IMR-90 (cell line): ENCODE data around the gene BFSP1. TPM values are rescaled to one million over a fixed set of nuclear protein-coding genes. Genes with fewer than 3 reads are reported as not detected.

ENCODE experiments used
- ATAC-seq: fragments of 200-7000 bp; cut with Tn5 transposase; 2 replicates; pipeline ENCODE4 v1.9.1; 2020; ENCODE audit warnings: low read depth, mild to moderate bottlenecking, moderate library complexity
- BruUV-seq: library from RNA; stranded (reverse); fragments of 400-500 nt; replicated peaks from 2 replicates; lab custom pipeline; 2021; lab: Mats Ljungman, UMichigan
- CTCF ChIA-PET: fragments of 300-600 bp; formaldehyde crosslinking; extraction: SDS; loops from one replicate; lab custom pipeline; 2021; ENCODE audit warnings: antibody characterized with exemption; lab: Yijun Ruan, JAX
- POLR2A ChIA-PET: fragments of 300-600 bp; sonication (Branson Sonifier 250); formaldehyde crosslinking; loops from one replicate; lab custom pipeline; 2022; ENCODE audit warnings: antibody characterized with exemption; ENCODE audit not compliant: unreplicated experiment; lab: Charles Lee
- DNase-seq: peaks from one replicate; pipeline ENCODE4 v3.0.0; 2013
- H2AFZ ChIP-seq: replicated peaks from 2 replicates; pipeline ENCODE3; 2013; ENCODE audit warnings: low read length, mild to moderate bottlenecking; ENCODE audit not compliant: poor library complexity
- H2AK5ac ChIP-seq: 2 replicates; pipeline ENCODE4 v1.6.1; 2013; ENCODE audit warnings: low read depth, low read length, inconsistent platforms
- H2AK9ac ChIP-seq: replicated peaks from 2 replicates; pipeline ENCODE3; 2013; ENCODE audit warnings: mild to moderate bottlenecking, low read depth, low read length, moderate library complexity; ENCODE audit not compliant: poor library complexity
- H2BK120ac ChIP-seq: 2 replicates; pipeline ENCODE4 v1.6.1; 2013; ENCODE audit warnings: low read depth, low read length, inconsistent platforms
- H2BK15ac ChIP-seq: 3 replicates; pipeline ENCODE4 v1.6.1; 2013; ENCODE audit warnings: low read depth, low read length, inconsistent platforms
- H2BK20ac ChIP-seq: 2 replicates; pipeline ENCODE4 v1.6.1; 2013; ENCODE audit warnings: low read depth, mild to moderate bottlenecking, inconsistent platforms, low read length, moderate library complexity
- H2BK5ac ChIP-seq: 2 replicates; pipeline ENCODE4 v1.6.1; 2013; ENCODE audit warnings: mild to moderate bottlenecking, low read depth, low read length, inconsistent platforms; ENCODE audit not compliant: poor library complexity, severe bottlenecking
- H3K14ac ChIP-seq: replicated peaks from 2 replicates; pipeline ENCODE4 v1.6.1; 2013; ENCODE audit warnings: low read depth, low read length, inconsistent platforms
- H3K18ac ChIP-seq: 2 replicates; pipeline ENCODE4 v1.6.1; 2013; ENCODE audit warnings: low read depth, low read length, control low read depth
- H3K23ac ChIP-seq: 2 replicates; pipeline ENCODE4 v1.6.1; 2013; ENCODE audit warnings: low read depth, low read length, inconsistent platforms
- H3K27ac ChIP-seq: 2 replicates; pipeline ENCODE4 v1.5.1; 2013; ENCODE audit warnings: mild to moderate bottlenecking, control low read depth, low read length; ENCODE audit not compliant: insufficient read depth
- H3K27me3 ChIP-seq: 2 replicates; pipeline ENCODE4 v1.6.1; 2013; ENCODE audit warnings: low read length; ENCODE audit not compliant: control insufficient read depth, insufficient read depth
- H3K36me3 ChIP-seq: 2 replicates; pipeline ENCODE4 v1.6.1; 2013; ENCODE audit warnings: low read length, mixed read lengths; ENCODE audit not compliant: control insufficient read depth, insufficient read depth
- H3K4ac ChIP-seq: 2 replicates; pipeline ENCODE4 v1.6.1; 2013; ENCODE audit warnings: low read depth, low read length, inconsistent platforms
- H3K4me1 ChIP-seq: 2 replicates; pipeline ENCODE4 v1.6.1; 2013; ENCODE audit warnings: low read length, mixed read lengths; ENCODE audit not compliant: control insufficient read depth, insufficient read depth
- H3K4me2 ChIP-seq: 2 replicates; pipeline ENCODE4 v1.6.1; 2013; ENCODE audit warnings: low read depth, mild to moderate bottlenecking, control low read depth, low read length, moderate library complexity
- H3K4me3 ChIP-seq: 2 replicates; pipeline ENCODE4 v1.5.1; 2013; ENCODE audit warnings: low read depth, mild to moderate bottlenecking, control low read depth, low read length, moderate library complexity; ENCODE audit not compliant: insufficient read depth
- H3K56ac ChIP-seq: 2 replicates; pipeline ENCODE4 v1.6.1; 2013; ENCODE audit warnings: low read length, inconsistent platforms; ENCODE audit not compliant: insufficient read depth; ENCODE audit errors: extremely low read depth
- H3K79me1 ChIP-seq, 2 experiments: 2 replicates each; pipeline ENCODE4 v1.6.1; 2013; ENCODE audit warnings: low read length in 2 of 2, inconsistent platforms in 1 of 2, low read depth in 1 of 2
- H3K9ac ChIP-seq: 2 replicates; pipeline ENCODE4 v1.6.1; 2013; ENCODE audit warnings: low read depth, low read length, control low read depth
- H3K9me1 ChIP-seq: 2 replicates; pipeline ENCODE4 v1.6.1; 2013; ENCODE audit warnings: low read length, inconsistent platforms; ENCODE audit not compliant: insufficient read depth
- H3K9me3 ChIP-seq: 2 replicates; pipeline ENCODE4 v1.6.1; 2013; ENCODE audit warnings: low read length; ENCODE audit not compliant: control insufficient read depth, insufficient read depth
- H4K20me1 ChIP-seq: 2 replicates; pipeline ENCODE4 v1.6.1; 2013; ENCODE audit warnings: low read length, inconsistent platforms; ENCODE audit not compliant: insufficient read depth
- H4K5ac ChIP-seq: 2 replicates; pipeline ENCODE4 v1.6.1; 2013; ENCODE audit warnings: mild to moderate bottlenecking, low read depth, low read length, control low read depth
- H4K8ac ChIP-seq, 2 experiments: 2 replicates each; pipeline ENCODE4 v1.6.1; 2013; ENCODE audit warnings: low read depth in 2 of 2, low read length in 2 of 2, control low read depth in 1 of 2, inconsistent platforms in 1 of 2
- H4K91ac ChIP-seq: 2 replicates; pipeline ENCODE4 v1.6.1; 2013; ENCODE audit warnings: low read depth, low read length, inconsistent platforms; ENCODE audit not compliant: insufficient read depth
- CEBPB ChIP-seq: IDR thresholded peaks from 2 replicates; pipeline ENCODE4 v1.6.1; 2012; ENCODE audit warnings: low read depth, low read length, improper control_type of control experiment
- CTCF ChIP-seq: conservative IDR thresholded peaks from 2 replicates; pipeline ENCODE4 v1.5.1; 2012; ENCODE audit warnings: mild to moderate bottlenecking, low read depth, low read length, improper control_type of control experiment
- NFE2L2 ChIP-seq: fragments of 150-350 bp; IDR thresholded peaks from 2 replicates; pipeline ENCODE4 v1.6.1; 2016; ENCODE audit warnings: low read depth, mild to moderate bottlenecking, low read length
- POLR2A ChIP-seq: IDR thresholded peaks from 2 replicates; pipeline ENCODE4 v1.6.1; 2012; ENCODE audit warnings: mild to moderate bottlenecking, low read depth, low read length
- SMC3 ChIP-seq: fragments of 150-350 bp; IDR thresholded peaks from 2 replicates; pipeline ENCODE4 v1.6.1; 2016; ENCODE audit warnings: low read depth, mild to moderate bottlenecking, antibody characterized with exemption, low read length, moderate library complexity
- WGBS, 2 experiments: methylation state at CpG; one replicate each; pipeline versions ENCODE4 v1.1.5 to v1.1.7; 2013; ENCODE audit warnings: missing lambda C conversion rate in 2 of 2; ENCODE audit not compliant: insufficient read length in 1 of 2; ENCODE audit errors: extremely low coverage in 2 of 2; 5-methylcytosine and 5-hydroxymethylcytosine counted together
- dilution Hi-C: fragments of 300-500 bp; cut with HindIII; formaldehyde crosslinking; loops from one replicate; pipeline ENCODE4 v1.14.3; 2018; ENCODE audit warnings: low sequenced_read_pairs; ENCODE audit not compliant: unreplicated experiment
- in situ Hi-C: fragments of 300-500 bp; cut with MboI; formaldehyde crosslinking; loops from 3 replicates; pipeline ENCODE4 v1.14.3; 2019; ENCODE audit warnings: low sequenced_read_pairs, inconsistent platforms, mixed read lengths
- intact Hi-C: fragments of 100-400 bp; cut with micrococcal nuclease; formaldehyde crosslinking; loops from 2 replicates; pipeline ENCODE4 v1.10.0; 2022
- polyA plus RNA-seq, 3 experiments: library from polyadenylated mRNA; depleted of rRNA; stranded (reverse); fragments of >200 nt; gene quantifications; 2 replicates each; pipeline ENCODE4 v1.2.3, GENCODE V29; 2012; ENCODE audit warnings: low replicate concordance in 1 of 3
- total RNA-seq: library from RNA; depleted of rRNA; stranded (reverse); fragments of >200 nt; gene quantifications from 2 replicates; pipeline ENCODE4 v1.2.3, GENCODE V29; 2012

The BFSP1 gene
- total and polyA plus RNA-seq, 2 of the 4 experiments (the other 2 are of a cell fraction), result 1.1 to 2.0 TPM

GRCh38 chr20:17470973-17471372, 60.2 kb downstream of the BFSP1 start:
- H3K4me2 ChIP-seq, result no peak overlapping the region
- no peak overlapping the region for H3K23ac ChIP-seq
- no peak overlapping the region for H2BK5ac ChIP-seq
- no peak for DNase-seq
- dilution Hi-C loops, result no loop called here
- no peak overlapping the region for H2AK9ac ChIP-seq
- ATAC-seq, result no peak
- no peak overlapping the region for H2BK120ac ChIP-seq
- no peak overlapping the region for H3K9ac ChIP-seq
- ChIA-PET POLR2A (no interaction called here), CTCF (no interaction called here)
- no peak overlapping the region for H4K5ac ChIP-seq
- H2AFZ ChIP-seq, result no peak overlapping the region
- H3K79me1 ChIP-seq, result no peaks in the 10 kb centered on the region
- no peak overlapping the region for H3K4me3 ChIP-seq
- no TSS peak for BruUV-seq
- H3K4ac ChIP-seq, result no peak overlapping the region
- 30% methylated on average over 3 of the region's 9 CpGs; no CpG with 5 or more reads in 1 of the 2 experiments for WGBS, 2 experiments
- no peak overlapping the region for H2BK20ac ChIP-seq
- in situ Hi-C loops, result no loop called here
- no peaks in the 10 kb centered on the region for H3K9me3 ChIP-seq
- H4K91ac ChIP-seq, result no peak overlapping the region
- H2BK15ac ChIP-seq, result no peak overlapping the region
- H3K56ac ChIP-seq, result no peak overlapping the region
- no peaks in the 10 kb centered on the region for H3K4me1 ChIP-seq
- H2AK5ac ChIP-seq, result no peak overlapping the region
- no peaks in the 10 kb centered on the region for H3K36me3 ChIP-seq
- no peaks in the 10 kb centered on the region for H4K20me1 ChIP-seq
- H3K27me3 ChIP-seq, result peaks cover 13% of the 10 kb centered on the region
- no peak overlapping the region for H3K18ac ChIP-seq
- no peak overlapping the region for H3K14ac ChIP-seq
- intact Hi-C loops, result no loop called here
- TF ChIP-seq SMC3 (no peak), NFE2L2 (no peak), POLR2A (no peak), CEBPB (no peak), CTCF (no peak)
- no peaks in the 10 kb centered on the region for H3K9me1 ChIP-seq
- no peak overlapping the region for H4K8ac ChIP-seq
- H3K27ac ChIP-seq, result no peak overlapping the region
